ENCODE results near the gene BBX.
"Not testable (repeated sequence)": the region's sequence is repeated elsewhere in the genome, so short reads cannot be mapped to it uniquely, and the experiment has no call there.

BBX gene

DNA sequence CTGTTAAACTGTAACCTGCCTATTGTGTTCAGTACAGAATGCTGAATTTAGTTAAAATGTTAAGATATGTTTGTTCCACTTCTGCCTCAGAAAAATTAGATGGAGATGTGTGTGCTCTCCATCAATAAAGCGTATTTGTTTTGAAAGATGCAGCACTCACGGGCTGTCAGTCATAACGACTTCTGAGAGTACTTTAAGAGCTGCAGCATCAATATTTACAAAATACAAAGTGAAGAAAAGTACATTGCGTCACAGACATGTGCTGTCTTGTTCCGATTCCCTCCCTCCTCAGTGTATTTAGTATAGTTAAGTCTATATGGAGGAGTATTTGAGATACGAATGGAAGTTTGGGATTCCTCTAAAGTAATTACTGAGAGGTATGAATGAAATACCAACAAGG is 166.6 kb downstream of the BBX start:
- no peak for DNase-seq

DNA sequence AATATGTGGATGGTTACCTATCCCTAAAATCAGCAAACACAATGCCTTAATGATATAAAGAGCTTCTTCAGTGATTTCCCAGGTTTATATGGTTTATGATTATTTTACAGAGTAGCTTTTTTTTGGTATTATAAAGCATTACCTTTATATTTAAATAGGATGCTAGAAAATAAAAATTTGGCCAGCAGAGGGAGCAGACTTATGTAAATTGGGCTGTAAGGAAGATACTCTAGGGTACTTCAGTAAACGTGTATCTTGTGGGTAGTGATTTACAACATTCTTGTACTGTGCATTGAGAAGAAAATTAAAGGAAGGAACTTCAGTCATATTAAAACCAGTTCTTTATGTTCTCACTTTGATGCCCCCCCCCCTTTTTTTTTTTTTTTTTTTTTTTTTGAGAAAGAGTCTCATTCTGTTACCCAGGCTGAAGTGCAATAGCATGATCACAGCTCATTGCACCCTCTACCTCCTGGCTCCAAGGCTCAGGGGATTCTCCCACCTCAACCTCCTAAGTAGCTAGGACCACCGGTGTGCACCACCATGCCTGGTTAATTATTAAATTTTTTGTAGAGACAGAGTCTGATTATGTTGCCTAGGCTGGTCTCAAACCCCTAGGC is 167.9 kb downstream of the BBX start:
- DNase-seq, result peak; percentile 79 to 83

DNA sequence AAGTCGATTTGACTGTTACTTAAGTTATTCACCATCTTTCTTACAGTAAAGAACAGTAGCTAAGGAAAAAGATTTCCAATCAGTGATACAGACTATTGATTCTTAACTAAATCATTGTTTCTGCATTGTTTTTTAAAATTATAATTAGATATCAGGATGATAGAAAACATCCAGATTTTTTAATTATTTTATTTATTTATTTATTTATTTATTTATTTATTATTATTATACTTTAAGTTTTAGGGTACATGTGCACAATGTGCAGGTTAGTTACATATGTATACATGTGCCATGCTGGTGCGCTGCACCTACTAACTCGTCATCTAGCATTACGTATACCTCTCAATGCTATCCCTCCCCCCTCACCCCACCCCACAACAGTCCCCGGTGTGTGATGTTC is 169.2 kb downstream of the BBX start:
- not testable (repeated sequence) for DNase-seq

DNA sequence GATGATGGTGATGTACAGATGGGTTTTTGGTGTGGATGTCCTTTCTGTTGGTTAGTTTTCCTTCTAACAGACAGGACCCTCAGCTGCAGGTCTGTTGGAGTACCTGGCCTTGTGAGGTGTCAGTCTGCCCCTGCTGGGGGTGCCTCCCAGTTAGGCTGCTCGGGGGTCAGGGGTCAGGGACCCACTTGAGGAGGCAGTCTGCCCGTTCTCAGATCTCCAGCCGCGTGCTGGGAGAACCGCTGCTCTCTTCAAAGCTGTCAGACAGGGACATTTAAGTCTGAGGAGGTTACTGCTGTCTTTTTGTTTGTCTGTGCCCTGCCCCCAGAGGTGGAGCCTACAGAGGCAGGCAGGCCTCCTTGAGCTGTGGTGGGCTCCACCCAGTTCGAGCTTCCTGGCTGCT is 174.6 kb downstream of the BBX start:
- DNase-seq, result not testable (repeated sequence)

DNA sequence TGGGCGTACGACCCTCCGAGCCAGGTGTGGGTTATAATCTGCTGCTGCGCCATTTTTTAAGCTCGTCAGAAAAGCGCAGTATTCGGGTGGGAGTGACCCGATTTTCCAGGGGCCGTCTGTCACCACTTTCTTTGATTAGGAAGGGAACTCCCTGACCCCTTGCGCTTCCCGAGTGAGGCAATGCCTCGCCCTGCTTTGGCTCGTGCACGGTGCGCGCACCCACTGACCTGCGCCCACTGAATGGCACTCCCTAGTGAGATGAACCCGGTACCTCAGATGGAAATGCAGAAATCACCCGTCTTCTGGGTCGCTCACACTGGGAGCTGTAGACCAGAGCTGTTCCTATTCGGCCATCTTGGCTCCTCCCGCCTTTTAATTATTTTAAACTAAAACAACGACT is 175.1 kb downstream of the BBX start:
- not testable (repeated sequence) for DNase-seq

DNA sequence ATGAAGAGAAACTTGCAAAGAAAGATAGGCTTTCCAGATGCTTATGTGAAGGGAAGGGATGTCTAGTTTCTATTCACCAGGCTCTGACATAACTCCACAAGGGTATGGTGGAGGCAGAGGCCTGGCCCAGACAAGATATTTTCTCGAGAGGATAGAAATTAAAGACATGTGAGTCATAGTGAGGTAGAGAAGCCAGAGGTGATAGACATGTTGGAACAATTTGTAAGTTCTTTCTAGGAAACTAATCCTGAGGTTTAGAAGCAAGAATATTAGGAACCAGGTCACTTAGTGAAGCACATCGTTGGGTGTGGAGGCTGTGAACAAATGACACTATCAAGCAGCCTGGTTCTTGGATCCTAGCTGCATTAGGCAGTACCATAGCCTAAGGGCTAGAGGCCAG is 176.9 kb downstream of the BBX start:
- DNase-seq, result no peak

DNA sequence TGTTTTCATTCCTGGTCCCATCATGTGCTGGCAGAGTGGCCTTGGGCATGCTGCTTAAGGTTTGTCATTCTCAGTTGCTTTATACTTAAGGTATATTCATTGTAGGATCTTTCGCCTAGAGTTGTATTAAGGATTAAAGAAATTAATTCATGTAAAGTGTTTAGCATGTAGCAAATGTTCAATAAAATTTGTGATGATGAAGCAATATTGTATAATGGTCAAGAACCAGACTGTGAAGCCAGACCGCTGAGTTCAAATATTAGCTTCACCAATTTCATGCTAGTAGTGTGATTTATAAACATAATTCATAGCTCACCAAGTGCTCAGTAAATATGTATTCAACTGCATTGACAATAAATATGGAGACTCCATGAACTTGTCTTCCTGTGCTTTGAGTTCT is 178.5 kb downstream of the BBX start:
- DNase-seq, result no peak

DNA sequence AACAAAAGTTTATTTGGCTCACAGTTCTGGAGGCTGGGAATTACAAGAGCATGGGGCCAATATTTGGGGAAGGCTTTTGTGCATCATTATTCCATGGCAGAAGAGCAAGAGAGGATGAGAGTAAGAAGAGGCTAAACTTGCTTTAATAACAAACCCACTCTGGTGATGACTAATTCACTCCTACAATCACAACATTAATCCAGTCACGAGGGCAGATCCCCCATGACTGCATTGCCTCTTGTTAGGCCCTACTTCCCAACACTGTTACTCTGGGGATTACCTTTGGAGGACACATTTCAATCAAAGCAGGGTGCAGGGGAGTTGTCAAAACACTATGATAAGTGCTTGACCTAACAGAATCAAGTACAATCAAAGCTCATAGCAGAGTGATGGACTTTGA is 181.7 kb downstream of the BBX start:
- no peak for DNase-seq

DNA sequence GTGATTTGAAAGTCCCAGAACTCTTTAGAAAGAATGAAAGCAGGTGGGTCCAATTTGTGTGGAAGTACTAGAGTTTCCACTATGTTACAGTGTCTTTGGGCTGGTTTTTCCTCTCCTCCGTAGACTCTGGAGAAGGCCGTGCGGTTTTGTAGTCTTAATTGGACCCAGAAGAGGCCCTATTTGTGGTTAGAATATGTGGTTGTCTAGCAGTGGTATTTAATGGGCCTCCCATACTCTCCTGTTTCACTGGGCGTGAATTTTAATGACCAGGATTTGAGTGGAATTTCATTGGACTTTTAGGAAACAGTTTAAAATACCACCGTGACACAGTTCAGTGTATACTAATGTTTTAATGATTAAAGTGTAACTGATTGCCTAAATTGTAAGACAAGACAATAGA is 182.3 kb downstream of the BBX start:
- no peak for DNase-seq

DNA sequence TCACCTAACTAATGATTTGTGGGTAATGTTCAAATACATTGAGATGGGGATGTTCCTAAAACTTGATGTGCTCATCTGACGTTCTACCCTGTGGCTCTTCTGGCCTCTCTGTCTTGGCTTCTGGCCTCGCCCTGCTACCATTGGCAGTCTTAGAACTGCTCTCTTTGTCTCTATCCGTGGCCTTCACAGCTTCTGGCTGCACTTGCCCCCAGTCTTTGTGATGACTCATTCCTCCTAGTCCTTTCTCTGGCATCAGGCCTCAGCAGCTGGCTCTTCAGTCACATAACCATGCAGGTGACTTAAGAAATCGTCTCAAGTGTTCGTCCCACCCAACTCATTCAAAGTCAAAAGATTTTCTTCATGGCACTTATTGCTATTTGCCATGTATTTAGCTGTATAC is 188.1 kb downstream of the BBX start:
- no peak for DNase-seq

DNA sequence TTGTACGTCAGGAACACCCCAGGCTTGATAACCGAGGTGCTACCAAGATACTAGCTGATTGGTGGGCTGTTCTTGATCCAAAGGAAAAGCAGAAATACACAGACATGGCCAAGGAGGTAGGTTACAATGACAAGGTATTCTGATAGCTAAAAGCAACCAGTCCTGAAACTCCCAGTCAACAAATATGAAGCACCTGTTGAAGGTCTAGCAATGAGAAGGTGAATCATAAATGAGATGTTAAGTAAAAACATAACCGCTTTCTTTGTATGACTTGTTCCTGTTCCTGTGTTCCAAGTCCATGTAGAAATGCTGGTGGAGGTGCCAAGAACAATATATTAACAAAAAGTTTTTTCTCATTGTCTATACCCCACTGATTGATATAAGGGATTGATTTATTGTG is 194.0 kb downstream of the BBX start:
- DNase-seq, result no peak

DNA sequence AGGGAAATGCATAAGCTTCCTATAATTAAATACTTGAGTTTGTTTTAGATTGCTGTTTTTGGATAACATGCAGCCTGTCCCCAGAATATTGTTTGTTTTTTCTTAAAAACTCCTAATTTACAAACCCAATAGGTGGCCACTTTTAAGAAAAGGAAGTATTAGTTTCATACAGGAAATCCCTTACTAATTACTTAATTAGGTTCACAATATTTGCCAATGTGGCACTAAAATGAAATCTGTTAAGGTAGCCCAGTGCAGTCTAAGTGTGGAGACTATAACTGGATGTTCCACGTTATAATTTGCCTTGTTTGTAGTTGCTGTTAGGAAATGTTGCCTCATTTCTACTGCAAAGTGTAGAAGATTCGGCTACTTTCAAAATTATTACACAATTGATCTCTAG is 195.8 kb downstream of the BBX start:
- no peak for DNase-seq

DNA sequence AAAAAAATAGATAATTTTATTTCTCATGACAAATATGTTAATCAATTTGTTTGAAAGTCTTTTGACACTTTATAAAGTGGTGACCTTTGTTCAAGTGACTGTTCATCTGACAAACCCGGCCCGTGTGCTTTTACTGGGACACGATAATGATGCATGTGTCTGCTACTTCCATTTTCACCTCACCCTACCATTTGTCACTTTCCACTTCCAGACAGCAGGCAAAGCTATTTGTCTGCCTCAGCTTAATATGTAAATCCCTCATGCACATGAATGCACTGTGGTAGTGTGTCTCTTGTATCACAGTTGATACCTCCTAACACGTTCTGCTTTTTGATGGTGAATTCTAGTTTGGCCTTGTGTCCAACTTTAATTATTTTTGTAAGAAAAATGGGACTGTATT is 204.3 kb downstream of the BBX start:
- DNase-seq, result no peak

DNA sequence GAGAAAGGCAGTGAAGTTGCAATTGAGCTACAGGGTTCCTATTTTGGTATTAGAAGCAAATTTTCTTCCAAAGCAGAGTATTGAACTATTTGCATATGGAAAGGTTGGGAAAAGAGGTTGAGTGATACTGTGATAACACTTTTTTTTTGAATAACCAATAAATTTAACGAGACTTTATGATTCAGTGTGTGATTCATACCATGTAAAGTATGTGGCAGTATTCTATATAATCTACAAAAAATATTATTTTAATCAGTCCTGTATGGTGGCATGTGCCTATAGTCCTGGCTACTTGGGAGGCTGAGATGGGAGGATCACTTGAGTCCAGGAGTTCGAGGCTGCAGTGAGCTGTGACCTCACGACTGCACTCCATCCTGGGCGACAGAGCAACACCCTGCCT is 206.9 kb downstream of the BBX start:
- DNase-seq, result no peak

DNA sequence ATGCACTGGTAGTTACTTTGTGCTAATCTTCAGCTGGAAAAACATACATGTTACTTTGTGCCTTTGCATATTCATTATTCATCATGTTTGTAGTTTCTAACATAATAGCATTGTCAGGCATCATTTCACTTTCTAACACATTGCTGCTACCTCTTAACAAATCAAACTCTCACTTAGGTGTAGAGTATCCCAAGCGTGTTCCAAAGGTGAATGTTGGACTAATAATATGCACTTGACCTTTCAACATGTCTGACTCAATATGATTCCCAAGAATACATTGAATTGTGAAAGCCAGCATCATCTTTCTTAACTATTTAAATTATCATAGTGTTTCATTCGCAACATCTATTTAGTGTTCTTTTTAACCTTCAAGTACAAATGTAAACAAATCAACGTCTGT is 211.6 kb downstream of the BBX start:
- DNase-seq, result no peak

DNA sequence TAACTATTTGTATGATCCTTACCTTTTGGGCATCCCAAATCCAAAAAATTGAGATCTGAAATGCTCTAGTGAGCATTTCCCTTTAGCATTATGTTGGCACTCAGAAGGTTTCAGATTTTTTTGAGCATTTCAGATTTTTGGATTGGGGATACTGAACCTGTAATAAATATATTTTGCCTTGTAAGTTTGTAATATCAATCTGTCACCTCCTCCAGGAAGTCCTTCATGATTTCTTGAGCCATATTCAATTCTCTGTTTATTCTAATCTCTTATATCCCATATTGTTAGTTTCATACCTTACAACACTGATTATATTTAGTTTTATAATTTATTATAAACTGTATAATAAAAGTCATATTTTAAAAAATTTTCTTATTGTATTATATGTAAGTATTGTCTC is 215.2 kb downstream of the BBX start:
- DNase-seq, result no peak

DNA sequence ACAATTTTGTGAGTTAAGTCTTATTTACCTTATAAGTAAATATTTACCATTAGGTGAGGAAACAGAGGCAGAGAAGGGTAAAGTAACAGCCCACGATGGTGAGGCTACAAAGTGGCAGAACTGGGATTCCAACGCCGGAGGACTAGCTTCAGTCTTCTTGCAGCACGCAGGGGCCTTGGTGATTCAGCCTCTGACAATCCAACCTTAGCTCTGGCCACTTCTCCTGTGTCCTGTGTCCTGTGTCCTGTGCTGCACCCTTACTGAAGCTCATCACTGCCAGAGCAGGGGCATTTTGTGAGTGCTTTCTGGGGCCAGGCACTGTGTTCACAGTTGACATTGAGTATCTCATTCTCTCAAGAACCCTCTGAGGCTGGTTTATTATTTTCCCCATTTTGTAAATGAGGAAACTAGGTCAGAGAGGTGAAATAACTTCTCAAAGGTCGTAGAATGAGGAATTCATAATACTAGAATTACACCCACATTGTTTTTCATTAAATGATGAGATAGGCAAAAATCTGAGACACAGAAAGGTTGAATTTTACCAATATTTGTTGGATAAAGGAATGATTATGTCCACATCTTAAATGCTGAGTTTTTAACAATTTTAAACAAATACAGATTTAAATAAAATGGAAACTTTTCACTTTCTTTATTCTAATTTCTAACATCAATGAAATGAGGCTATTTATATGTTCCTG is 215.9 kb downstream of the BBX start:
- DNase-seq, result no peak

DNA sequence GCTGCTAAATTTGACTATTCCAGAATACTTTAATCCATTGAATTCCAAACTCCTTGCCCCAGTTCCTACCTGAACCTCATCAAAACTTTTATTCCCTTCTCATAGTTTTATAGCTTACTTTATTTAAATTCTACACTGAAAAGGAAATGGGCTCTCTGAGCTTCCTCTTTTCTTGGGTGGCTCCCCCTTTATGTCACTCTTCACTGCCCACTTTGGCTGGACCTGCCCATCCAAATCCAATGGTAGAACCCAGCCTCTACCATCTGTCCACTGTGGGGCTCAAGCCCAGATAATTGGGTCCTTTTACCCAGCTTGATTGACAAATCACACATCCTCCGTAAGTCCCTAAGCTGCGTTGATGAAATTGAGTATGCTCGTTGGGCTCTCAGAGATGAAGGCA is 216.5 kb downstream of the BBX start:
- no peak for DNase-seq

DNA sequence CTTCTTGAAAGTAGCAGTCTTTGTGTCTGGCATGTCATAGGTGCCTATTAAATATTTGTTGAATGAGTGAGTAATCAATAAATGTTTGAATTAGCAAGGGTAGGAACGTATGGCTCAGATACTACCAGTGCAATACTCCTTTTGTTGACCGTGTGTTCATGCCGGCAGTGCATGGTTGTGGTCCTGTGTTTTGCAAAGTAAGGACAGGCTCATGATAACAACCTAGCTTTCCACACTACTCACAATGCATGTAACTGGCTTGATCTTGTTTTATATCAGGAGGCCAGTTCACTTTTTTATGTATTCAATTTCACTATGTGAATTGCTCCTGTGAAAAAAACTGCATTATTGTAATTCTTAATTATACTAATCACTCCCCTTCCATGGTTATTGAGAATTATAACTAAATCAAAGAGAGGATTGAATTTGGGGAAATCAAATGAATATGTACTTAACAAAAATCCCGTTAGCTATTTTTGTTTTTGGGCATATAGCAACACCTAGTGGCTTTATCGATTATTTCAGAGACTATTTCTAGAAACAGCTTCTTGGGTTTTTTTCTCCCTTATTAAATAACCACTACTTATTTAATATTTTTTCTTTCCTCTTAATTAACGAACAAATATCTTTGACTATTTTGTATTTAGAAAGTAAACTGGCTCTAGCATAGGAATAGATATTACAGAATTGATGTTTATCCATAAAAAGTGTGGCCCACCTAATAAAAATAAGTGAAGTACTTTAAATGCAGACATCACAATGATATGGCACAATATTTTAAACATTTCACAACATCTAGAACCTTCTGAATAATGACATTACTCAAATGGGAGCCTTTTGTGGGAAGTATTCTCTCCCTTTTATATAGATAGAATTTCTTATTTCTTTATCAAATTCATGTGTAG is 218.5 kb downstream of the BBX start:
- DNase-seq, result peak; percentile 41 to 49

DNA sequence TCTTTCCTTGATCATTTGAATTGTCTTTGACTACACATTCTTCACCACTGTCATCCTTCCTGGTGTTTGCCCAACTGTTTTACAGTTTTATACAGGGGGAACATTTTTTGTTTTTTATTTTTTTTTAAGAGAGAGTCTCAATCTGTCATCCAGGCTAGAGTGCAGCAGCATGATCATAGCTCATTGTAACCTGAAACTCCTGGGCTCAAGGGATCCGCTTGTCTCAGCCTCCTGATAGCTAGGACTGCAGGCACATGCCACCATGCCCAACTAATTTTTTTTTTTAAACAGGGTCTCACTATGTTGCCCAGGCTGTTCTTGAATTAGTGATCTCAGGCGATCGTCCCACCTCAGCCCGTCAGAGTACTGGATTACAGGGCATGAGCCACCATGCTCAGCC is 222.6 kb downstream of the BBX start:
- DNase-seq, result no peak

DNA sequence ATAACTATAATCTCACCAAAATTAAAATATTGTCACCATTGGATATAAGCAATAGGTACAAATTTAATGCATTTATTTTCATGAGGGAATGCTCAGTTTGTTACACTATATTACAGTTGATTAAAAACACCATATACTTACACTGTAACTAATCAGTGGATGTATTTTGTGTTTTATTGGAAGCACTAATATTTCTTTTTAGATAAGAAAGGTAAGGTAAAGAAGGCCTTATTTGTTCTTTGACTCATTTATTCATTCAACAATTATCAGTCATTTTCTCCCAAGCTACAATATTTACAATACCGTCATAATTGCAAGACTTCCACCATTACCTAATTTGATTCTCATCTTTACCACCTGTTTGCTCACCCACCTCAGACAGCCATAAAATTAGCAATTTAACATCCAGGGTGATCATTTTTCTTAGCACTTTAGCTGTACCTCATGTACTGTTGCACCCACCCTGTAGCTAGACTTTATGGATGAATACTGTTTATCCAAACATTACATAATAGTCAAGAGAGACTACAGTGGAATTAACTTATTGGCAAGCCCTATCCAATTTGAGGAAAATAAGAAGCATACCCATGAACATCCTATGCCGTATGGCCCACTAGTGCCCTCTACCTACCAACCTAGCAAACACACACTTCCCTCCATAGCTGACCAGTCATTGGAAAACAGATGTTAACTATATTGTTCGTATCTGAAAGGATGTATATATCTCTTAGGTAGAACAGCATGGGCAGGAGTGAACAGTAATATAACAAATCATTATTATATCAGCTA is 229.6 kb downstream of the BBX start:
- peak; percentile 38 to 54 for DNase-seq

DNA sequence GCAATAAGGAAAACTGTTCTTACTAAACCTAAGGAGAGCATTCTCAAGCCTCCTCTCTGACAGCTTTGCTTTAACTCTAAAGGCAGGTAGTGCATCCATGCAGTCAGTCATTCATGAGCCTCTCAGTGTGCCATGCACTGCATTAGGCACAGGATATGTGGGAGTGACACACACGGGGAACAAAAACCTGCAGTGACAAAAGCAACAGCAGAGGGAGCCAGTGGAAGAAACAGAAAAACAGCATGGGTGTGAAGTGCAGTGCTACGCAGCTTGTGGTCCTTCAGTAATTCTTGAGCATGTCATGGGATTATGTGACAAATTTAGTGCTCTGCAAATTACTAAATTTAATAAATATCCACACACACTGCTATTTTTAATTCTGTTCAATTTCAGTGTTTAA is 230.7 kb downstream of the BBX start:
- DNase-seq, result peak; percentile 45 to 53

DNA sequence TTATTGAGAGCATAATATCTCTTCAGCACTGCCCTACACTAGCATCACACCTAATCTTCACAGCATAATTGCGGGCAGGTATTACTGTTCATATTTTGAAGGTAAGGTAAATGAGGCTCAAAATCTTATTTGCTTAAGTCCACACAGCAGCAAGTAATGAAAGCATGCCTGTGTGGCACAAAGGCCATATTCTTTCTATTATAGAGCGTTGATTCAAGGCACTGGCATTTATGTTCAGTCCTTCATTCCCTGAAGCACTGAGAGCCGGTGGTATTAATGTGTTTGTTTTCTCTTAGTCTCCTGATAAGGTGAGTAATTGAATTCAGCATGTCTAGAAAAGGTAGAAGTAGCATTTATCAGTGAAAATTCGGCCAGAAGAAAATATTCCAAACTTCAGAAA is 231.2 kb downstream of the BBX start:
- DNase-seq, result no peak
